CD4-positive, alpha-beta T cell treated with Interleukin-21 for 1 hour (primary cell): Measurements from ENCODE around the gene SLC41A3.
"Not testable (repeated sequence)": the region's sequence is repeated elsewhere in the genome, so short reads cannot be mapped to it uniquely, and the experiment has no call there.

Experiments
- DNase-seq: peaks from one replicate; pipeline ENCODE4 v3.0.0-alpha.2; 2020

SLC41A3 gene

DNA sequence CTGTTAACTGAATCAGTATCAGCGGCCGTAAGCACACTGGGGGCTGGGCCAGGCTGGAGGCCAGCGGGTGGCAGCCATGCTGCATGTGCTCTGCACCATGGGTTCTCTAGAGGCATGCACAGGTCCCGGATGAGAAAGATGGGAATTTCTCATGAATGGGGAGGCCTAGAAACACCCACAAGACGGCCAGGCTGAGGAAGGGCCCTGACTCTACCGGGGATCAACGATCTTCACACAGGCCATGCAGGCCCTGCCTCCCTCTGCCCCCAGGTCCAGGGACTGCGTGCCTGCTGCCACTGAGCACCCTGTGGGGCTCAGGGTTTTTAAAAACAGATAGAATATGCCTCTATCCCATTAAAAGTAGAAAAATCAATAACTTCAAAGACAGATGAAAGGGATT, 32.7 kb downstream of the SLC41A3 start:
- no peak for DNase-seq

DNA sequence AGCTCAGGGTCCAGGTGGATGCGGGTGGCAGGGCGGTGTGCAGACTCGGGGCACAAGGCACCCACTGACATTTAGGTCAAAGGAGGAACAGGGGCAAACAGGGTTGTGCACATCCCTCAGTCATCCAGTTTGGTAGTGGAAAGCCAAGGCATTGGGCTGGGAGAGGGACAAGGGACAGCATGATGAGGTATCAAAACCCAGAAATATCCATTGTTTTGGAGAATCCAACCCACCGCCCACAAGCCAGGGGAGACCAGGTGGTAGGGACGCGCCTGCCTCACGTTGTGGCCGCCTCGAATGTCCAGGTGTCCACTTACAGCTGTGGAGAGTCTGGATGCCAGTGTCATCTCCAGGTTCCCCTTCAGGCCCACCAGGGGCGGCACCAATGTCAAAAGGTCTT, 33.3 kb downstream of the SLC41A3 start:
- DNase-seq: no peak

DNA sequence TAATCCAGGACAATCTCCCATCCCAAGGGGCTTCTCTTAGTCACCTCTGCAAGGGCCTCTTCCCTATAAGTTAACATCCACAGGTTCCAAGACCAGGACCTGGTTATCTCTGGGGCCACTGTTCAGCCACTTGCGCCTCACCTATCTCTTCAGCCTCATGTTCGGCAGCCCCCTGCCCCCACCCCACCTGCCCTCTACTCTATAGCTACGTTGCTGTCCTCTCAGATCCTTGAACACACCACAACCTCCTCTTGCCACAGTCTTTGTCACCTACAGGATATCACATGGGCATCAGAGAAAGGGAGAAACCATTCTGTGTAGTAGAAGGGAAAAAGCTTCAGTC, 33.9 kb downstream of the SLC41A3 start:
- DNase-seq: no peak

DNA sequence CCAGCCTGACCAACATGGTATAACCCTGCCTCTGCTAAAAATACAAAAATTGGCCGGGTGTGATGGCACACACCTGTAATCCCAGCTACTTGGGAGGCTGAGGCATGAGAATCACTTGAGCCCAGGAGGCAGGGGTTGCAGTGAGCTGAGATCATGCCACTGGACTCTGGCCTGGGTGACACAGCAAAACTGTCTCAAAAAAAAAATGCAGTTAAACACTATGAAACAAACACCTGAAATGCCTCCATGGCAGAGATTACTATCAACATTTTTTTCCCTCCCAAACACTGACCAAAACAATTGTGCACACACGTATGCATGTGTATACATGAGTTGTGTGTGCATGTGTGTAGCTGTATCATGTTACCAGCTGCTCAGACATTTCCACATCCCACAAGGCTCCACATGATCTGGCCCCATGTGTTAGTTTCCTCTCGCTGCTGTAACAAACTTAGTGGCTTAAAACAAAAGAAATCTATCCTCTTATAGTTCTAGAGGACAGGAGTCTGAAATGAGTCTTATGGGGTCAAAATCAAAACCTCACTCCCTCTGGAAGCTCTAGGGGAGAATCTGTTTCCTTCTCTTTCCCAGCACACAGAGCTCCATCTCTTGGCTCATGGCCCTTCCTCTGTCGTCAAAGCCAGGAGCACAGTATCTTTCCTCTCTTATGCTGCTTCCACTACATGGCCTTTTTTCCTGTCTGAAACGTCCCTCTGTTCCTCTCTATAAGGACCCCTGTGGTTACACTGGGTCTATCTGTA, 34.5 kb downstream of the SLC41A3 start:
- DNase-seq: no peak

DNA sequence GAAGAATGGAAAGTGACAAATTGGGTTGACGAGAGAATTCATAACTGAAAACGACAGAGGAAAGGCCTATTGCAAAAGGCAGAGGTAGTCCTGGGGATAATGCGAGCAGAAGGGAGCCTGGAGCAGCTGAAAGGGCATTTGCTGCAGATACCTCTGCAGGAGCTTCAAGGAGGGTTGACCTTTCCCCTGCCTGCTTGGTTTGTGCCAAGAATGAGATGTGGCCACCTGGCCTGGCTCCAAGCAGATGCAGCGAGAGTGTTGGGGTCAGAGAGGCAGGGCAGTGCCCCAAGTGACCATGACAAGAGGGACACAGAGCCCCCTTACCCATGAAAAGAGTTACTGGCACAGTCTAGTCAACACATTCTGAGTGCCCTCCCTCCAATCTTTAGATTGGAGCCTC, 43.5 kb downstream of the SLC41A3 start:
- DNase-seq: no peak

DNA sequence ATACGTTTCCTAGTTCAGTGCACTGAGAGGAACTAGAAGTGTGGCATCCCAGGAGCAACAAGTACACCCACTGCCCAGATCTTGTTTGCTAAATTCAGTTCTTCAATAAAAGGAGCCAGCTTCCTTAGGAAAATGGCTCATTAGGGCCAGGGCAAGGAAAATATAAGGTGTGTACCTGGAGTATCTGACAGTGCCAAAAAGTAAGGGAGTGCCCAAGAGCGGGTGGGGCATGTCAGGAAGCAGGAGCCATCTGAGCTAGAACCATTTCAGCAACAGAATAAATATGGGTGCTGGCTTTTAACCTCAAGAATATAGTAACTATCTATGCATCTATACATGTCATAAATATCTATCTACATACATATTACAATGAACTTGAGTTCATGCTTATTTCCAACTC, 44.1 kb downstream of the SLC41A3 start:
- no peak for DNase-seq

DNA sequence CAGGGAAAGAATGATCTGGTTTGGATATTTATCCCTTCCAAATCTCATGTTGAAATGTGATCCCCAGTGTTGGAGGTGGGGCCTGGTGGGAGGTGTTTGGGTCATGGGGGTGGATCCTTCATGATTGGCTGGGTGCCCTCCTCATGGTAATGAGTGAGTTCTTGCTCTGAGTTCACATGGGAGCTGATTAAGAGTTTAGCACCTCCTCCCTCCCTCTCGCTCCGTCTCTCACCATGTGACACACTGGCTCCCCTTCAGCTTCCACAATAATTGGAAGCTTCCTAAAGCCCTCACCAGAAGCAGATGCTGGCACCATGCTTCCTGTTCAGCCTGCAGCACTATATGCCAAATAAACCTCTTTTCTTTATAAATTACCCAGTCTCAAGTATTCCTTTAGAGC, 45.1 kb downstream of the SLC41A3 start:
- not testable (repeated sequence) for DNase-seq

DNA sequence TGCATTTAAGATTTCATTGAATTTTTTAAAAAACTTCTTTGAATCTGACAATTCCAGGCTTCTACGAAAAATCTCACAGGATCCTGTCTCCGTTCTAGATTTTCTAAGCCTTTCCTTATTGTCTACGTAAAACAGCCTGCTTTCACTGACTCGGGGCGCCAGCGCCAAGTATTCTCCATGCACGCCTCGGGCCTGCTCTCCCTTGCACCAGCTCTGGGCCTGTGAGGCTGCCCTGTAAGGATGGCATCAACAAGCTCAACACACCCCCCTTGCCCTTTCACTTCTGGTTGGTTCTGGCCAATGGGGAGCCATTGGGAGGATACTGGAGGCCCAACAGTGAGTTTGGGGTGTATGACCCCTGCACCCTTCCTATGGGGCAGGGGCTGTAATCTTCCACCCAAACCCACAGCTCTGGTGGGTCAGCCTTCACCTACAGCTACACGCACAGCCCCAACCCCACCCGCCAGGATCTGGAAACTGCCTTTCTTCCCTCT, 47.8 kb downstream of the SLC41A3 start:
- no peak for DNase-seq

DNA sequence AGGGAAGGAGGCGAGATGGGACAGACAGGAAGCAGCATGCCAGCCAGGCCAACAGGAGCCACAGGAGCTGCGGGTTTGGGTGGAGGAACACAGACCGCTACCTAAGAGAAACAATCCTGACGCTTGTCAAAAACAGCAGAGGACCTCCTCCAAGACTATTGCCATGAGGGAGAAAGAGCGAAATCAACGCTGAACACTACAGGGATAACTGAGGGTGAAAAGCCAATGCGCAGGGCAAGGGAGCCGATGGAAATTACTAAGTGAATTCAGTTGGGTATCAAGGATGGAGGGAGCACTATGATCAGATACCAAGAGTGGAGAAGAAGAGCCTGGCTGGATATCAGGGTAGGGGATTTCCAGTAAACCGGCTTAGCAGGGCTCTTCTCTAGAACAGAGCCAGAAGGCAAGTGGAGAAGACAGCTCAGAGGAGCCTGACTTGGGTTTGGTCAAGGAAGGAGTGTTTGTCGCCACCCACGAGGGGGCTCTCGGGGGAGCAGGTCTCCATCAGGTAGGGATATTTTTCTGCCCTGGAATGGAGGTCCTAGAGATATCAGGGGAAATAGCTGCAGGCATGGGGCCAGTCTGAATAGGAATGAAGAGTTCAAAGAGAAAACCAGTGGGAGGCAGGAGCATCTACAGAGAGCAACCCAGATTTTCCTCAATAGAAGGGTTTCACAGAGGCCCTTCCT, 48.4 kb downstream of the SLC41A3 start:
- DNase-seq: no peak

DNA sequence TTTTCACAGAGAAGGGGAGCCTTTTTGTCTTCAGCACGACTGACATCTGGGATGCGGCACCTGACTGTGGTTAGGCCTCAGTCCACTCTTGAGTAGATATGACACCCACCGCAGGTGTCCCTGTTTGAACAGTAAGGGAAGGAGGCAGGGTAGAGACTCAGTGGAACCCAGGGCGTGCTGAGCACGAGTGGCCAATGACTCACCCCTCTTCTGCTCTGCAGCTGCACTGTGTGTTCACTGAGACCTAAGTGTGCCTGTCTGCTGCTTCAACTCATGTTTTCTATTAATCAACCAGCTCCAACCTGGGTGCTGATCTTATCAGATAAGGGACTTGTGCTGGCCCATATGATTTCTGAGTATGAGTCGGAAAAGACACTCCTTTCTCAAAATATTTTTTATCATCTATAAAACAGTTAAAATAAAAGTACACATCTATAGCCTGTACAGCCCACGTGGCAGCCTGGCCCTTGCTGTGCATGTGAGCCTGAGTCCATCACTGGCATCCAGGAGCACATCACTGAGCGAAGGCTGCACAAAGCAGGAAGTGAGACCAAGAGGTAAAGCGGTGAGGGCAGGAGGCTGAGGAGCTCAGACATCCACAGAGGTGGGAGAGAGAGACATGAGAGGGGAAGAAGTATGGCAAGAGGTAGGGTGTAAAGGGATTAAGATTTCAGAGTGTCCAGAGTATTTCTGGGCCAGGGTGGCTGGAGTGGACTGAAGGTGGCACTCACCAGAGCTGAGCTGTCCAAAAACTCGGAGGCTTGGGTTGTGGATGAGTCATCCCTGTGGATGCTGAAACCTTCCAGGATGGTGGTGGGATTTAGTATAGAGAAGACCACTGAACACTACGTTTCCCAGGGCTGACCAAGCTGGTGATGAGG, 49.2 kb downstream of the SLC41A3 start:
- DNase-seq: no peak

DNA sequence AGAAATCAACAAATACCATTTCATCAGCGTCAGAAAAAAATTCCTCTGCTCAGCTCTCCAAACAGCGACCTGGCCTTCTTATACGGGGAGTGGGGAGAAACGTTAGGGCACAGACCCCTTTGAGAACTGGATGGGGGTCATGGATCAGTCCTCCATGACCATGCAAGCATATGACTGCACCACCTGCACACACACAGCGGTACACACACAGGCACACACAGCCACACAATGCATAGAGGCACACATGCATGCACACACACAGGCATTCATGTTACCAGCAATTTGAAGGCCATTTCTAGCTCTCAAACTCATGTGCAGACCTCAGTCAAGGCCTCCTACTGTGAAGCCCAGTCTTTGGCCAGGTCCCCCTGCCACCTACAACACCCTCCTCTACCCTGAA, 50.2 kb downstream of the SLC41A3 start:
- DNase-seq: no peak

DNA sequence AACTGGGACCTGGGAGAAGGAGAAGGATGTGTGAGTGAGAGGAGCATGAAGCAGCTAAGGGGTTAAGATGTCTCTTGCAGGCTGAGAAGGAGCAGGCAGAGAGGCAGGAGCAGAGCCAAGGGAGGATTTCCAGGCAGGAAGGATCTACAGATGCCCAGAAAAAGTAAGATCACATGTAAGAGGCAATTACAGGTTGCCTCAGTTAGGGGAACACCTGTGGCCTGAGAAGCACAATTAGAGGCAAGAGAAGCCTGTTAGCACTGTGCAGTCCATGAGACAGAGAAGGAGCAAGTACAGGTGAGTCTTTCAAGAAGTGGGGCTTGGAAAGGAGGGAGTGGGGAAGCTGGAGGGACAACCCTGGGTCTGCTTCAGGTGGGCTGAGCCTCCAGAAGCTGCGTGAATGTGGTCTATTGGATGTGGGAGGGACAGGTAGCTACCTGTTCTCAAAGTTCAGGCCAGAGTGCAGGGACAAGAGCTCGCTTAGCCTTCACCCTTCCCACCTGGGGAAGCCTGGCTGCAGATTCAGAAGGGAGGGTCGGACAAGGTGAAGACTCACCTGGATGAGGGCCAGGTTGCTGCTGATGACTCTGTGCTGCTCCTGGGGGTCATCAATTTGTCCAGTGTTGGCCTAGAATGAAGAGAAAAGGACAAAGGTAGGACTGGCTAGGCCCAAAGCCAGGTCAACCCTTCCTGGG, 50.7 kb downstream of the SLC41A3 start:
- no peak for DNase-seq

DNA sequence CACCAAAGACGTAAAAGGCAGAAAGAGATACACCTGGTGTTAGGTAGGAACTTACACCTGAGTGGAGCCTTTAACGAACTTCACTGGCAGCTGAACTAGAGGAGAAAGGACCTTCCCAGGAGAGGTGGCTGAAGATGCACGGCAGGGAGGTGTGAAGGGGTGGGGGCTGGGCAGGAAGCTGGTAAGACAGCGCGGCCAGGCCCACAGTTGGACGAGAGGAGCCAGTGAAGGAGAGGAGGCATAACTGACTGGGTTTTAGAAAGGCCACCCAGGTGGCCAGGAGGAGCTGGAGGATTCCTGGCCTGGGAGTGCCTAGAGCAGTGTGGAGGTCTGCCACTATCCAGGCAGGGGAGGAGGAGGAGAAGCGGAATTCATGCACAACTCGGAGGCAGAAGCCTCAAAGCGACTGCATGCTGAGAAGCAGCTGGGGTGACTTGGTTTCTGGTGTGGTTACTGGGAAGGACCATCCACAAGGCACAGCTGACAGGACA, 51.9 kb downstream of the SLC41A3 start:
- no peak for DNase-seq

DNA sequence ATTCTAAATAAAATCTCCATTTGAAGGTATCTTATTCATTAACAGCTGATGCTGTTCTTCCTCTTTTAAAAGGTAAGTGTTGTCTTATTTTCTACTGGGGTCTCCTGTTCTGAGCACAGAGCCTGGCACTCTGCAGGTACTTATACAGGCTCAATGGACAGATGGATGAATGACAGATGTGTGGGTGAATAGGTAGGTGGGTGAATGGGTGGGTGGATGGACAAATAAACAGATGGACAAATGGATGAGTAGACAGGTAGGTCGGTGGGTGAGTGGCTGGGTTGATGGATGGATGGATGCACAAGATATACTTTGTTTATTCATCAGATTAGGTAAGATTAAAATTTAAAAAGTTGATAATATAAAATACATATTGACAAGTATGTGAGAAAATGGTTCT, 53.5 kb downstream of the SLC41A3 start:
- no peak for DNase-seq

DNA sequence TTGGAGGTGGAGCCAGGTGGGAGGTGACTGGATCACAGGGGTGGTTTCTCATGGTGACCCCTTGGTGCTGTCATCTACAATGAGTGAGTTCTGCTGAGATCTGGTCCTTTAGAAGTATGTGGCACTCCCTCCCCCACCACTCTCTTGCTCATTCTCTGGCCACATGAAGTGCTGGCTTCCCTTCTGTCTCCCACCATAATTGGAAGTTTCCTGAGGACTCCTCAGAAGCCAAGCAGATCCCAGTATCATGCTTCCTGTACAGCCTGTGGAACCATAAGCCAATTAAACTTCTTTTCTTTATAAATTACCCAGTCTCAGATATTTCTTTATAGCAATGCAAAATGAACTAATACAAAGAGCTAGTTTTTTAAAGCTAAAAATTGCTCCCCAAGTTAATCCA, 54.7 kb downstream of the SLC41A3 start:
- DNase-seq: no peak

DNA sequence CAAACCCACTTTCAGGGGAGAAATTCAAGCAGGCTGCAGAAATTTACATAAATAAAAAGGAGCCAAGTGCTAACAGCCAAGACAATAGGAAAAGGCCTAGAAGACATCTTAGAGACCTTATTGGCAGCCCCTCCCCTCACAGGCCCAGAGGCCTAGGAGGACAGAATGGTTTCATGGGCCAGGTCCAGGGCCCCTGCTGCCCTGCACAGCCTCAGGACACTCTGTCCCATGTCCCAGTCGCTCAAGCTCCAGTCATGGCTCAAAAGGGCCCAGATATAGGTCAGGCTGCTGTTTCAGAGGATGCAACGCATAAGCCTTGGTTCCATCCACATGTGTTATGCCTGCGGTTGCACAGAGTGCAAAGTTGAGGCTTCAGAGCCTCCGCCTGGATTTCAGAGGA, 55.8 kb downstream of the SLC41A3 start:
- no peak for DNase-seq

DNA sequence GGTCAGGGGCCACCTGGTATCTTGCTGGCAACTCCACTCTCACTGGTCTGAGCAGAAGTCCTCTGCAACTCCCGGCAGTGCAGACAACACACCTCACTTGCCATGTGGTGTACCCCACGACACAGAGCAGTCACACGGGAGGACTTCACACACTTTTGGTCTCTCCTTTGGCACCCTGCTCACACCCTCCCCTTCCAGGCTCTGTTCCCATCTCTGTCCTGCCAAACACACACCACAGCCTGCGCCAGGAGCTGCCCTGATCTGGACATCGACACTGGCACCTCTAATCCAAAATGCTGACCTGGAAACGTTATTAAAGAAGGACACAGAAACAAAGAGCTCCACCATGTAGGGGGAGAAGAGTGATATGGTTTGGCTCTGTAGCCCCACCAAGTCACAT, 57.2 kb downstream of the SLC41A3 start:
- DNase-seq: no peak

DNA sequence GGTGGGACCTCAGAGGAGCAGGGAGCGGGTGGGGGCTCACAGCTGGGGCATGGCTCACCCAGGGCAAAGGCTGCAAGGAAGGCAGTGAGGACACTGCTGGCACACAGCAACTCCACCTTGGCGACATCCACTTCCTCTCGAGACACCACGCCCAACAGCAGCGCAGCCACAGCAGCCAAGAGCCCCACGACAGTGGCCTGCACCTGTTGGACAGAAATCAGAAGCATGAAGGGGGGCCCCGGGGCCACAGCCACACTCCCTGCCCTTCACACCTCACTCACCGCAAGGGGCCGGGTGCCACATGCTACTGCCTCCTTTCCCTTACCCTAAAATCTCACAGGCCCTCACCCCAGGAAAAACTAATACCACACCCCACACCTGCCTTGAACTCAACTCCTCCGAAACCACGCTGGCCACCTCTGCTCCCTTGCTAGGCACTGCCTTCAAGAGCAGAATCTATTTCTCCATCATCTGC, 57.6 kb downstream of the SLC41A3 start:
- peak; percentile 16 for DNase-seq

DNA sequence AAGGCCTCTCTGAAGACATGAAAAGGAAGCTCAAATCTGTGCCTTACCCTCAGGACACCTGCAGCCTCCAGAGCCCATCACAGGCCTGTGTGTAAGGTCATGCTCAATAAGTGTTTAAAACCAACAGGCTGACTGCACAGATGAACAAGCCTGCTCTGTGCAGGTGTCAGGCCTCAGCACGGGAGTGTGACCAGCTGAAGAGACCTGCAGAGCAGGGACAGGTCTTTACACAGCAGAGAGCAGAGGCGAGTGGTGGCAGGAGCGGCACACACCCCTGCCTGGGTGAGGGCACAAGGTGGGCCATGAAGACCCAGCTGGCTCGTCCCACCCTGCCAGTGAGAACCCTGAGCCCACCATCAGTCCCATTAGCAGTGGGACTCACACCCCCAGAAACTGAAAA, 58.1 kb downstream of the SLC41A3 start:
- DNase-seq: no peak

DNA sequence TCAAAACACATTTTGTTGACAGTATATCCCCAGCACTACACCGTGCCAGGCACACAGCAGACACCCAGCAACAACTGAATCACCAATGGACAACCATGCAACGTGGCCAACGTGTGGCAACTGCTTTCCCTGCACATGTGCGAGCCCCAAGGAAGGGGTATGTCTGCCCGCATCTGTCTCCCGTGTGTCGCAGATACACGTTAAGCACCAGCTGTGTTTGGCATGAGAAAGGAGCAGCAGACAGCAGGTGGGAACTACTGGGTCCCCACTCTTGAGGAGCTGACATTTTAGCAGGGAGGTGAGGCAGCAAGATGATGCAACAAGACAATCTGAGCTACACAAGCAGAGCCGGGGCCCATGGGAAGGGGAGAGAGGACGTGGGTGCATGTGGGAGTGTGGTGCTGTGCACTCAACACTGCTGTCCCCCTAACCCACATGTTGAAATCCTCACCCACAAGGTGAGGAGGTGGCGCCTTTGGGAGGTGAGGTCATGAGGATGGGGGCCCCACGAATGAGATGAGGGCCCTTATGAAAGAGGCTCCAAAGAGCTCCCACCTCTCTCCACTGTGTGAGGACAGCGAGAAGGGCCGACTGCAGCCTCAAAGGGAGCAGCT, 58.7 kb downstream of the SLC41A3 start:
- DNase-seq: no peak

DNA sequence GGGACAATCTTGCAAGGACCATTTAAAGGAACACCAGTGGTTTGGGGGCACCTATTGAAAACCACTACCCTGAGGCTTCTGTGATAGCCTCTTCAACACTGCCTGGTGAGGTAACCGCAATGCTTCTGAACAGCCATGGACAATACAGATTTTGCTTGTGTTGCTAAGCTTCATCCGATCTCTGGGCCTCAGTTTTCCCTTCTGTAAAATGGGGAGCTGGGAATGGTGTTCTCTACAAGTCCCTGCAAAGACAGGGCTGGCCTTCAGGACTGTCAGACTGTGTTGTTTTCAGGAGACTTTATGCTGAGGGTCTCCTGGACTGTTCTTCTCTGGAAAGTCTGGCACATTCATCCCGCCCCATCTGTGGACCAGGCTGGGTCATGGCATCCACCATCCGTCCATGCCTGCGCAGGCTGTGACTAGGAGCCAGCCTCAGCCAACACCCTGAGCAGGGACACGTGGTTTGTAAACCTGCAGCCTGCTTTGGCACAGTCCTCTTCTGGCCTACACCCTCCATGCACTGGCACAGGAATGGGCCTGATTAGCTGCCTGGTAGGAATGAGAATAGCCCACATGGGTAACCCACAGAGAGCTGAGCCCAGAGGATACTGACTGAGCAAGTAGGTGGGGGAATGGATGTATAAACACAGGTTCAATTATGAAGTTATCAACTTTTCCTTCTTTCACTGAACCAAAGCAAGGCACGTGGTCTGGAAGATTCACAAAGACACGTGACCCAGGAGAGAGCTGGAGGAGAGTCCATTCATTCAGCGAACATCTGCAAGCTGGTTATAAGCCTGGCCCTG, 59.7 kb downstream of the SLC41A3 start:
- no peak for DNase-seq
